ENCODE measurements around the gene NFKBIA.
A peak's percentile ranks its signal among the peaks of the same experiment; 100 is the strongest.

Gene NFKBIA

GRCh38 chr14:35420036-35420811 lies 15.7 kb upstream of the NFKBIA start:
- Histone ChIP-seq H3K36me3 (replicated peaks) (no peaks in the 10 kb centered on the region), H3K27me3 (ENCODE audit: low read depth) (no peaks in the 10 kb centered on the region)

DNA sequence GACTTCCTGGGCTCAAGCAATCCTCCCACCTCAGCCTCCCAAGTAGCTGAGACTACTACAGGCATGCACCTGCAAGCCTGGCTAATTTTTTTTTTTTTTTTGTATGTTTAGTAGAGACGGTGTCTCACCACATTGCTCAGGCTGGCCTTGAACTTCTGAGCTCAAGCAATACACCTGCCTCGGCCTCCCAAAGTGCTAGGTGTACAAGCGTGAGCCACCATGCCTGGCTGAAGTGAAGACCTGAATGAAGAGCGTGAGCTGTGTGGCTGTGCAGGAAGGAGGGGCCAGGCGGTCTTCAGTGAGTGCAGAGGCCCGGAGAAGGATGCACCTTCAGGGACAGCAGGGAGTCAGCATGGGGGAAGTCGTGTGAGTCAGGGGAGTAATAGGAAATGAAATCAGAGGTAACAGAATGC lies 14.9 kb upstream of the NFKBIA start:
- in situ Hi-C loops (cut with MboI; ENCODE audit: low sequenced_read_pairs) = loop anchor here (10.0 to 25.0 kb wide), 2 partner anchors 745 to 857 kb away; no protein-coding TSS in a partner anchor
- no peak for DNase-seq (ENCODE audit: low spot score in 2 of 2)
- Histone ChIP-seq H3K36me3 (replicated peaks) (no peaks in the 10 kb centered on the region), H3K4me3 (no peak overlapping the region), H3K27me3 (ENCODE audit: low read depth) (no peaks in the 10 kb centered on the region), H3K4me1 (no peaks in the 10 kb centered on the region), H3K9me3 (no peaks in the 10 kb centered on the region)

More at GRCh38 chr14:35420036-35420811, 15.7 kb upstream of the NFKBIA start:
- in situ Hi-C loops (cut with MboI; ENCODE audit: low sequenced_read_pairs) = loop anchor here (10.0 to 25.0 kb wide), 2 partner anchors 265 to 858 kb away; no protein-coding TSS in a partner anchor
- Histone ChIP-seq H3K4me1 (no peaks in the 10 kb centered on the region), H3K4me3 (no peak overlapping the region), H3K9me3 (no peaks in the 10 kb centered on the region)
- DNase-seq (ENCODE audit: low spot score in 2 of 2) = no peak

- no peak for DNase-seq (ENCODE audit: low spot score in 2 of 2)
- Histone ChIP-seq H3K36me3 (replicated peaks) (no peaks in the 10 kb centered on the region), H3K27me3 (ENCODE audit: low read depth) (no peaks in the 10 kb centered on the region), H3K9me3 (no peaks in the 10 kb centered on the region), H3K4me3 (no peak overlapping the region), H3K4me1 (no peaks in the 10 kb centered on the region)
- in situ Hi-C loops (cut with MboI; ENCODE audit: low sequenced_read_pairs) = loop anchor here (10.0 to 25.0 kb wide), 2 partner anchors 743 to 856 kb away; no protein-coding TSS in a partner anchor
Measured at GRCh38 chr14:35418093-35418492, 13.5 kb upstream of the NFKBIA start.

- in situ Hi-C loops (cut with MboI; ENCODE audit: low sequenced_read_pairs) = loop anchor here (10.0 to 25.0 kb wide), 2 partner anchors 741 to 854 kb away; no protein-coding TSS in a partner anchor
- DNase-seq (ENCODE audit: low spot score in 2 of 2) = no peak
- H3K36me3 ChIP-seq (replicated peaks) = no peaks in the 10 kb centered on the region
- H3K27me3 ChIP-seq (ENCODE audit: low read depth) = no peaks in the 10 kb centered on the region
- H3K4me1 ChIP-seq = no peaks in the 10 kb centered on the region
- H3K4me3 ChIP-seq = no peak overlapping the region
- H3K9me3 ChIP-seq = no peaks in the 10 kb centered on the region
Measured at GRCh38 chr14:35416108-35416750, 11.7 kb upstream of the NFKBIA start.

DNA sequence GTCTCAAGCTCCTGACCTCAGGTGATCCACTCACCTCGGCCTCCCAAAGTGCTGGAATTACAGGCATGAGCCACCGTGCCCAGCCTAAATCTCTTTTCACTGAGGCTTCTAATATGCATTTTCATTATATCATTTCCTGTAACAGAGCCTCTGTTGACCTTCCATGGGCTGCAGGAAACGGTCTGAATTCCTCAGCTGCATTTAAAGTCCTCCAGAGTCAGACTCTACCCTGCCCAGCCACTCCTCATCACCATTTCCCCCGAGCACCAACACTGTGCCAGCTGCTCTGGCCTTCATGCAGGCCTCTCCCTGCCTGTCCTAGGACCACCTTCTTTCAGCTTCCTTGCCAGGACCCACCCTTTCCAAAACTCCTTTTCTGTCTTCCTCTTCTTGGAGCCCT lies 9.8 kb upstream of the NFKBIA start:
- H3K9me3 ChIP-seq = no peaks in the 10 kb centered on the region
- no peak overlapping the region for H3K4me3 ChIP-seq
- in situ Hi-C loops (cut with MboI; ENCODE audit: low sequenced_read_pairs) = loop anchor here (5.0 to 25.0 kb wide), 3 partner anchors 277 to 852 kb away; no protein-coding TSS in a partner anchor
- DNase-seq (ENCODE audit: low spot score in 2 of 2) = no peak
- no peaks in the 10 kb centered on the region for H3K4me1 ChIP-seq
- no peaks in the 10 kb centered on the region for H3K36me3 ChIP-seq (replicated peaks)
- no peaks in the 10 kb centered on the region for H3K27me3 ChIP-seq (ENCODE audit: low read depth)

DNA sequence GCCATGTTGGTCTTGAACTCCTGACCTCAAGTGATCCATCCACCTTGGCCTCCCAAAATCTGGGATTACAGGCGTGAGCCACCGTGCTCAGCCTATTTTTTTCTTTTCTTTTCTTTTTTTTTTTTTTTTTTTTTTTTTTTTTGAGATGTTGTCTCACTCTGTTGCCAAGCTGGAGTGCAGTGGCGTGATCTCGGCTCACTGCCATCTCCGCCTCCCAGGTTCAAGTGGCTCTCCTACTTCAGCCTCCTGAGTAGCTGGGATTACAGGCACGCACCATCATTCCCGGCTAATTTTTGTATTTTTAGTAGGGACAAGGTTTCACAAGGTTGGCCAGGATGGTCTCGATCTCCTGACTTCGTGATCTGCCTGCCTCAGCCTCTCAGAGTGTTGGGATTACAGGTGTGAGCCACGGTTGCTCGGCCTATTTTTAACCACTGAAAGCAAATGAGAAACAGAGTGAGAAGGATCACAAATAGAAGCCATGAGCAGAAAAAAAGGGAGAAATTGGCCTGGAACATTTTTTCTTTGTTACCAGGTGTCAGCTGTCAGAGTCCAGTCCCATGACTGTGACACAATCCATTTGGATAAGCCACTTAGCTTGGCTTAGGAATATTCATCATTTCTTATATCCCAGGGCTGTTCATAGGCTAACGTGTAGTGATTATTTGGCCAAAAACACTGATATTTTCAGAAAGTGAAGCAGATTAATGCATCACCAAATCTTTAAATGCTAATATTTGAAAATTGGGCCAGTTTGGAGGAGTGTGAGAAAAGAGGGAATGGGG lies 7.9 kb upstream of the NFKBIA start:
- Histone ChIP-seq H3K4me1 (no peaks in the 10 kb centered on the region), H3K4me3 (no peak overlapping the region), H3K9me3 (no peaks in the 10 kb centered on the region), H3K27me3 (ENCODE audit: low read depth) (no peaks in the 10 kb centered on the region), H3K36me3 (replicated peaks) (no peaks in the 10 kb centered on the region)
- no peak for DNase-seq (ENCODE audit: low spot score in 2 of 2)
- in situ Hi-C loops (cut with MboI; ENCODE audit: low sequenced_read_pairs) = loop anchor here (5.0 to 25.0 kb wide), 3 partner anchors 275 to 850 kb away; no protein-coding TSS in a partner anchor

DNA sequence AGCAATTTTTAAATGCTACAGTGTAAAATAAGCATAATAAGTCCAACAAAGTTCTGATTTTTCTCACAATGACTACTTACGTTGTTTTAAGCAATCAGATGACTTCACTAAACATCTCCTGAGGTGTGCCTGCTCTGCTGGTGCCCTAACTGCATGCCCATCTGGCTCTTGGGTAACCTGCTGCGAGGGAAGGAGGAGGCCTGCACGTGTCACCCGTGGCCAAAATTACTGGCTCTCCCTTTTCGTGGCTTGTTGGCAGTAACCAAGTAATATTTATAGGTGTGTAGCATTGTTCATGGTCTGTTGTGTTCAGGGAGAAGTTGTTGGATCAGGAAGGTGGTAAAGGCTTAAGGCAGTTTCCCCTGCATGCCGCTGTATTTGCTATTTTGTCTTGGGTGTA lies 6.3 kb upstream of the NFKBIA start:
- Histone ChIP-seq H3K9me3 (no peaks in the 10 kb centered on the region), H3K4me1 (peaks cover 13% of the 10 kb centered on the region)

GRCh38 chr14:35409595-35409994 lies 5.0 kb upstream of the NFKBIA start:
- in situ Hi-C loops (cut with MboI; ENCODE audit: low sequenced_read_pairs) = loop anchor here (25.0 kb wide), 1 partner anchor 847 kb away; no protein-coding TSS in a partner anchor
- no peaks in the 10 kb centered on the region for H3K27me3 ChIP-seq (ENCODE audit: low read depth)
- no peak for DNase-seq (ENCODE audit: low spot score in 2 of 2)
- no peak overlapping the region for H3K4me3 ChIP-seq
- no peaks in the 10 kb centered on the region for H3K9me3 ChIP-seq
- no peaks in the 10 kb centered on the region for H3K36me3 ChIP-seq (replicated peaks)
- H3K4me1 ChIP-seq = peaks cover 21% of the 10 kb centered on the region

More for the DNA sequence above, 6.3 kb upstream of the NFKBIA start:
- H3K36me3 ChIP-seq (replicated peaks) = no peaks in the 10 kb centered on the region
- H3K4me3 ChIP-seq = no peak overlapping the region
- no peaks in the 10 kb centered on the region for H3K27me3 ChIP-seq (ENCODE audit: low read depth)
- DNase-seq (ENCODE audit: low spot score in 2 of 2) = no peak
- in situ Hi-C loops (cut with MboI; ENCODE audit: low sequenced_read_pairs) = loop anchor here (5.0 to 25.0 kb wide), 3 partner anchors 274 to 849 kb away; no protein-coding TSS in a partner anchor

DNA sequence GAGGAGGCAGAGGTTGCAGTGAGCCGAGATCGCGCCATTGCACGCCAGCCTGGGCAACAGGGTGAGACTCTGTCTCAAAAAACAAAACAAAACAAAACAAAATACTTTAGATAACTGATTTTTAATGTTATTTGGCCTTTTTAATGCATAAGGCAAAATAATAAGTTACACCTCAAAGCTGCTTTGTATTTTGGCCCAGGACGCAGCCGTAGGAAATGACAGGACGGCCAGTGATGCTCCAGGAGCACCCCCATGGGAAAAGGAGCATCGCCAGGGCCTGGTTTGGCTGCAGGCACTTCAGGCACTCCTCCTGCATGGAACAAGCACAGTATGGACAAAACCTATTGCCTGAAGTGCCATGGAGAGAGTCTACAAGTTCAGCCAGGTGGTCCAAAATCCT lies 3.5 kb upstream of the NFKBIA start:
- in situ Hi-C loops (cut with MboI; ENCODE audit: low sequenced_read_pairs) = loop anchor here (25.0 kb wide), 1 partner anchor 846 kb away; no protein-coding TSS in a partner anchor
- Histone ChIP-seq H3K4me3 (no peak overlapping the region), H3K36me3 (replicated peaks) (peaks cover 7% of the 10 kb centered on the region), H3K27me3 (ENCODE audit: low read depth) (no peaks in the 10 kb centered on the region), H3K9me3 (no peaks in the 10 kb centered on the region), H3K4me1 (peaks cover 27% of the 10 kb centered on the region)
- DNase-seq (ENCODE audit: low spot score in 2 of 2) = no peak

GRCh38 chr14:35407306-35407630 lies 2.7 kb upstream of the NFKBIA start:
- in situ Hi-C loops (cut with MboI; ENCODE audit: low sequenced_read_pairs) = loop anchor here (25.0 kb wide), 1 partner anchor 845 kb away; no protein-coding TSS in a partner anchor
- DNase-seq (ENCODE audit: low spot score in 2 of 2) = no peak
- Histone ChIP-seq H3K4me3 (no peak overlapping the region), H3K27me3 (ENCODE audit: low read depth) (no peaks in the 10 kb centered on the region), H3K9me3 (no peaks in the 10 kb centered on the region), H3K4me1 (peaks cover 32% of the 10 kb centered on the region), H3K36me3 (replicated peaks) (peaks cover 14% of the 10 kb centered on the region)

DNA sequence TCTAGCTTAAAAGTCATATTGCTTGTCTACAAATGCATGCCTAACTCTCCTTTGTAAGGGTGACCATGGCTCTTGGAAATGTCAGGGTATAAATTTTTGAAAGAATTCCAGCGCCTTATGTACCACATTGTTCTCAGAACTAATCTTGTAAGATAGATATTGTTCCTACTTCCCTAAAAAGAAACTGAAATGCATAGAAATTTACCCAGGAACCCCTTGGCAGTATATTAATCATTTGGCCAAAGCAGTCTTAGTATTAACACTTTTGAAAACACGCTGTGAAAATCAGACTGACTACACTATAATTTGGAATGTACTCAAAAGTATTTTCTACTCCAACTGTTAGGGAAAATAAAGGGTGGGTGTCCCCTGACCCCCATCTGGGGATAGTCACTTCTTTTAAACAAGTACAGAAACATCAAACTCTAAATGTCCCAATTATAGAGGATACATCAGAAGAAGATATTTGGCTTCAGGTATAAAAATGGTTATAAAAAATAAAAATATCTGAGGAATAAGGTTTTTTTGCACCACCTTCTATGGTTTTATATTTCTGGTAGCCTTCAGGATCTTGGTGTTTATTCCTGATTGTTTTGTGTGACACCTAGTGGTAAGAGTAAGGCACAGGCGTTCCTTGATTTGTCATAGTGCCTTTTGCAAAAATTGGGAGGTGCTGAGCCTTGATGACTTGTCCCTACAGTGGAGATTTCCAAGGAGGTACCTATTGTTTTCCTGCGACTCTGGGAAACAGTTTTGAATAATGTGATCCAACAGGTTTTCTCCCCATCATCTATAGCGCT lies 2.2 kb upstream of the NFKBIA start:
- peak; percentile 43 to 67 for DNase-seq (ENCODE audit: low spot score in 2 of 2)
- H3K27me3 ChIP-seq (ENCODE audit: low read depth) = no peaks in the 10 kb centered on the region
- H3K4me3 ChIP-seq = no peak overlapping the region
- H3K36me3 ChIP-seq (replicated peaks) = peaks cover 20% of the 10 kb centered on the region
- in situ Hi-C loops (cut with MboI; ENCODE audit: low sequenced_read_pairs) = loop anchor here (25.0 kb wide), 1 partner anchor 844 kb away; no protein-coding TSS in a partner anchor
- H3K4me1 ChIP-seq = peaks cover 32% of the 10 kb centered on the region
- no peaks in the 10 kb centered on the region for H3K9me3 ChIP-seq

DNA sequence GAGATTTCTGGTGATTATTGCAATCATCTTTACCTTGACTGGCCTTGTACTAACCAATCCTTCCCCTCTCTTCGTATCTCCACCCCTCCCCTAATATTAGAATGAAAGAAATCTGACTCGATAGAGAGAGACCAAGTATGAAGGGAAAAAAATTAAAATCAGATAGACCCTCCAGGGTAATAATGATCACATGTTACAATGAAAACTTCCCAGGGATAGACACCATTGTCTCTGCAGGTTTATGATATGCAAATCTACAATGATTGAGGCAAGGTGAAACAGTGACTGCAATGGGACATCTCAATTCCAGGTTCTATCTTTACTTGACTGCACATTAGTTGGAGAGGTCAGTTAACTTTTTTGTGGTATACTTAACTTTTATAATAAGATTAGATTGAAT lies 1.5 kb upstream of the NFKBIA start:
- Histone ChIP-seq H3K4me3 (no peak overlapping the region), H3K9me3 (no peaks in the 10 kb centered on the region), H3K27me3 (ENCODE audit: low read depth) (no peaks in the 10 kb centered on the region), H3K4me1 (peaks cover 32% of the 10 kb centered on the region), H3K36me3 (replicated peaks) (peaks cover 26% of the 10 kb centered on the region)
- in situ Hi-C loops (cut with MboI; ENCODE audit: low sequenced_read_pairs) = loop anchor here (25.0 kb wide), 1 partner anchor 844 kb away; no protein-coding TSS in a partner anchor
- DNase-seq (ENCODE audit: low spot score in 2 of 2) = no peak
